GM19438 (cell line): ENCODE measurements around the gene PTPRN2.
"Not testable (repeated sequence)": the region's sequence is repeated elsewhere in the genome, so short reads cannot be mapped to it uniquely, and the experiment has no call there.

ENCODE experiments used
- ATAC-seq: cut with Tn5 transposase; IDR thresholded peaks from one replicate; pipeline ENCODE4 v1.9.1; 2021; ENCODE audit warnings: low read depth; ENCODE audit not compliant: unreplicated experiment

The PTPRN2 gene

GRCh38 chr7:158395349-158395748 lies 192.3 kb downstream of the PTPRN2 start:
- ATAC-seq = no peak

GRCh38 chr7:158394936-158395335 lies 192.7 kb downstream of the PTPRN2 start:
- no peak for ATAC-seq

- ATAC-seq = no peak
Observed at GRCh38 chr7:158393926-158394625, 193.5 kb downstream of the PTPRN2 start.

GRCh38 chr7:158392251-158392650 lies 195.4 kb downstream of the PTPRN2 start:
- no peak for ATAC-seq

GRCh38 chr7:158391541-158391940 lies 196.1 kb downstream of the PTPRN2 start:
- ATAC-seq = no peak

- ATAC-seq = no peak
Observed at GRCh38 chr7:158391141-158391540, 196.5 kb downstream of the PTPRN2 start.

GRCh38 chr7:158390460-158390859 lies 197.2 kb downstream of the PTPRN2 start:
- ATAC-seq = no peak

GRCh38 chr7:158389514-158390425 lies 197.9 kb downstream of the PTPRN2 start:
- ATAC-seq = no peak

GRCh38 chr7:158388928-158389327 lies 198.7 kb downstream of the PTPRN2 start:
- ATAC-seq = no peak

- no peak for ATAC-seq
Observed at GRCh38 chr7:158388072-158388471, 199.6 kb downstream of the PTPRN2 start.

GRCh38 chr7:158387546-158387891 lies 200.1 kb downstream of the PTPRN2 start:
- no peak for ATAC-seq

GRCh38 chr7:158386866-158387545 lies 200.6 kb downstream of the PTPRN2 start:
- ATAC-seq = no peak

GRCh38 chr7:158386355-158386618 lies 201.3 kb downstream of the PTPRN2 start:
- no peak for ATAC-seq

GRCh38 chr7:158385496-158386354 lies 201.9 kb downstream of the PTPRN2 start:
- not testable (repeated sequence) for ATAC-seq

GRCh38 chr7:158384746-158385145 lies 202.9 kb downstream of the PTPRN2 start:
- ATAC-seq = no peak

- no peak for ATAC-seq
Observed at GRCh38 chr7:158383665-158384064, 204.0 kb downstream of the PTPRN2 start.

- no peak for ATAC-seq
Observed at GRCh38 chr7:158382363-158383254, 205.0 kb downstream of the PTPRN2 start.

GRCh38 chr7:158381956-158382355 lies 205.7 kb downstream of the PTPRN2 start:
- ATAC-seq = no peak

- ATAC-seq = no peak
Observed at GRCh38 chr7:158378978-158379377, 208.6 kb downstream of the PTPRN2 start.
